Subcutaneous abdominal adipose tissue (tissue), 5 donors: Measurements from ENCODE around the gene FAM124A.

Experiments
- H3K27ac ChIP-seq: one replicate; pipeline ENCODE4 v1.7.0; 2013; ENCODE audit warnings: low read depth, mild to moderate bottlenecking, inconsistent platforms, low read length, moderate library complexity
- H3K27me3 ChIP-seq, 5 donors: one replicate each; pipeline ENCODE4 v1.7.0; 2013; ENCODE audit warnings: low read length in 5 of 5, inconsistent platforms in 1 of 5; ENCODE audit not compliant: control insufficient read depth in 5 of 5, insufficient read depth in 4 of 5
- H3K36me3 ChIP-seq, 5 donors: one replicate each; pipeline ENCODE4 v1.7.0; 2013; ENCODE audit warnings: low read length in 5 of 5; ENCODE audit not compliant: control insufficient read depth in 5 of 5, insufficient read depth in 5 of 5
- H3K4me1 ChIP-seq, 5 donors: one replicate each; pipeline ENCODE4 v1.7.0; 2013; ENCODE audit warnings: low read length in 5 of 5, mild to moderate bottlenecking in 3 of 5, moderate library complexity in 1 of 5; ENCODE audit not compliant: control insufficient read depth in 5 of 5, insufficient read depth in 5 of 5
- H3K4me3 ChIP-seq, 5 donors: one replicate each; pipeline ENCODE4 v1.7.0; 2013; ENCODE audit warnings: low read length in 5 of 5, low read depth in 1 of 5
- H3K9ac ChIP-seq, 5 donors: one replicate each; pipeline ENCODE4 v1.7.0; 2013; ENCODE audit warnings: low read length in 5 of 5, mild to moderate bottlenecking in 4 of 5, moderate library complexity in 3 of 5
- H3K9me3 ChIP-seq, 5 donors: one replicate each; pipeline ENCODE4 v1.7.0; 2013; ENCODE audit warnings: low read length in 5 of 5; ENCODE audit not compliant: control insufficient read depth in 5 of 5
- donor health status: healthy.
- donor health status: healthy.
- donor health status: healthy.
- donor health status: healthy.
- donor health status: healthy.

The FAM124A gene

DNA sequence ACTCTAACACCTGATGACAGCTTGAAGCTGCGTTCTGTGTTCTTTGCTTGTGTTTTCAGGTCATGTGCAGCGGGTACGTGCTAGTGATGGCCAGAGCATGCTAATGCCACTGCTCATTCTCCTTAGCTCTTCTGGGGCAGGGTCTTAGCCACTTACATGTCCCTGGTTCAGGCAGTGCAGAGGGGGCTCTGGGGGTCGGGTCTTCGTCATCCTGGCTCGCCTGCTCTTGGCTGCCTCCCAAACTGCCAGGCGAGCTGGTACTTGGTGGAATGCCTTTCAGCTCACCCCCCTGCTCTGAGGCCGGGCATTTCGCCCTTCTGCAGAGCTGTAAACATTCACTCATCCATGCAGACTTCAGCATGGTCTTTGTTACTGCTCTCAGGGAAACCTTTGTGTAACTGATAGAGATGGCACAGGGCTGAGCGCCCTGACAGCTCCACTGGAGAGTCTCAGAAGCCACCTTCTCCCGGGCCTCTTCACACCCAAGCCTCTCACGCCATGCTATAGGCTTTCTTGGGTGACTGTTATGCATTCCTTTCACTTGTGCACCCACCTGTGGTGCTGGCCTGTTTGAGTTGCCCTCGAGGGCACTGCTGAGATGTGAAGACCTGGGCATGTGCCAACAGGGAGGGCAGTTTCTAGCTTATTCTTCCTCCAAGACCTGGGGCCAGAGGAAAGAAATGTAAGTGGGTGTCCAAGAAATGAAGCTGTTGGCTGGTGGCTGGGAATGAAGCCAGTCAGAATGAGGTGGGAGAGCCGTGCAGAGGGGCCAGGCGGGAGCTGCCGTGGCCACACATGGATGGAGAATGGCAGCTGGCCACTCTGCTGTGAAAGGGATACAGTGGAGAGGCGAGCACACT, 24.4 kb downstream of the FAM124A start:
- peaks cover 0 to 3% (median 2%) of the 10 kb centered on the region in 5 donors for H3K36me3 ChIP-seq
- H3K9me3 ChIP-seq: no peaks in the 10 kb centered on the region
- H3K9ac ChIP-seq: no peak overlapping the region
- no peaks in the 10 kb centered on the region for H3K27me3 ChIP-seq
- peaks cover 0 to 6% (median 0%) of the 10 kb centered on the region in 5 donors for H3K4me1 ChIP-seq
- H3K4me3 ChIP-seq: no peak overlapping the region
- no peak overlapping the region for H3K27ac ChIP-seq

DNA sequence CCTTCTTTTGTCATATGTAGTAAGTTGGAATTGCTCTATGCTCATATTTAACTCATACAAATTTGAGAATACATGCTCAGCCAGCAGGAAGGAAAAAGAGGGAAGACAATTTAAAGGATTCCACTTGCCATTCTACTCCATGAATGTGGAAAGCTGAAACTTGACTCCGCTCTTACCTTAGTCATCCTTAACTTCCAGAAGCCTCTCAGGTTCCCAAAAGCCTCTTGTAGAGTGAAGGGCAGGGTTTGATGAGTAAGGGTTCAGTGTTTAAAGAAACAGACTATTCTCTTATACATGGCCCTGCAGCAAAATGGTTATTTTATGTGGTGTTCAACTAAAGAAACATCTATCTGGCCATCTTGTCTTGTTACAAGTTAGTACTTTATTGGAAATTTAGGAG, 27.1 kb downstream of the FAM124A start:
- no peak overlapping the region for H3K27ac ChIP-seq
- H3K9ac ChIP-seq: no peak overlapping the region
- peaks cover 0 to 6% (median 3%) of the 10 kb centered on the region in 5 donors for H3K4me1 ChIP-seq
- H3K4me3 ChIP-seq: no peak overlapping the region
- no peaks in the 10 kb centered on the region for H3K9me3 ChIP-seq
- H3K36me3 ChIP-seq: peaks cover 0 to 9% (median 8%) of the 10 kb centered on the region in 5 donors
- H3K27me3 ChIP-seq: no peaks in the 10 kb centered on the region

DNA sequence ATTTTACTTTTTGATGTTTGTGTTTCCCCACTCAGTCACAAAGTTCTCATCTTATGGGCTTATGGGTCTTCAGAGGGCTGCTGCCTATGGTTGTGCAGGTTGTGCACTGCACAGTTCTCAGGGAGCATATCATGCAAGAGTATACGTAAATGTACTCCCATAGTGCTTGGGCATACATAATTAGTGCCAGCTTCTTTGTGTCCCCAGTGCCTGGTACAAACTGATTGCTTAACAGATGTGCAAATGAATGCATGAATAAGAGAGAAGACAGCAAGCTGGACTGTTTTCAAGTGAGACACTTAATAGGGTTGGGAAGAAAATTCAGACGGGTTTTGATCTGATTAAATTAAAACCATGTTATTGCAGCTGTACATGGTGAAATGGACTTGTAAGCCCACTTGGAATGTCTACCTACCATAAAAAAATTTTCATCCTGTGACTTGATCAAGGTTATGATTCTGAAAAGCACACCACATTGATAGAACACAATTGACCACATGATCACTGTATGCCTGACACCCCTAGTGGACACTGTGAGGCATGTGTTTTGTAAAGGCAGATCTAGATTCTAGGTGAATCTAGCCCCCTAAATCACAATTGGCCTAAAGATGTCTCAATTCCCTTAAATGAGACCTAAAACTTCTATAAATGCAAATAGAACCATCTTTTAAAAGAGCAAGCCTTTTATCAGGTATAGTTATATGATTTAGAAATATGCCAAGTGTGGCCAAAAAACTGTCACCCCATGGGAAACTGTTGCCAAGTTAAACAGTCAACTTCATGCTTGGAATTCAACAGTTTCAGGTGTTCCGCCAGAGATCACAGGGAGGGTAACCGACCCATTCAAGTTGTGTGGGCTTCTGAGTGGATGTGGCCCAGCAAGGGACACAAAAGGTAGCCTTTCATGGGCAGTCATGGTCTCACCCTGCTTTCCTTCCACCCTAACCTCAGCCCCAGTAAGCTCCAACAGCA, 27.9 kb downstream of the FAM124A start:
- H3K9me3 ChIP-seq: no peaks in the 10 kb centered on the region
- peaks cover 0 to 6% (median 3%) of the 10 kb centered on the region in 5 donors for H3K4me1 ChIP-seq
- H3K4me3 ChIP-seq: no peak overlapping the region
- H3K27me3 ChIP-seq: no peaks in the 10 kb centered on the region
- H3K36me3 ChIP-seq: peaks cover 0 to 9% (median 8%) of the 10 kb centered on the region in 5 donors
- no peak overlapping the region for H3K9ac ChIP-seq
- no peak overlapping the region for H3K27ac ChIP-seq

DNA sequence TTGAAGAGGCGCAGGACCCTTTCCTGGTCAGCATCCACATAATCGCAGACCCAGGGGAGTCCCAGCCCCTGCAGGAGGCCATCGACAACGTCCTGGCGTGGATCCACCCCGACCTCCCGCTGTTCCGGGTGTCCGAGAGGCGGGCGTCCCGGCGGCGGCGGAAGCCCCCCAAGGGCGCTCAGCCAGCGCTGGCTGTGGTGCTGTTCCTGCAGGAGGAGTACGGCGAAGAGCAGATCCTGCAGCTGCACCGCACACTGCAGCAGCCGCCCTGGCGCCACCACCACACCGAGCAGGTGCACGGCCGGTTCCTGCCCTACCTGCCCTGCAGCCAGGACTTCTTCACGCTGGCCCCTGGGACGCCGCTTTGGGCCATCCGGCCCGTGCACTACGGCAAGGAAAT, 29.3 kb downstream of the FAM124A start:
- no peaks in the 10 kb centered on the region for H3K9me3 ChIP-seq
- no peak overlapping the region for H3K9ac ChIP-seq
- H3K4me3 ChIP-seq: no peak overlapping the region
- H3K36me3 ChIP-seq: peaks cover 0 to 9% (median 8%) of the 10 kb centered on the region in 5 donors
- no peaks in the 10 kb centered on the region for H3K27me3 ChIP-seq
- H3K4me1 ChIP-seq: peaks cover 0 to 6% (median 3%) of the 10 kb centered on the region in 5 donors
- H3K27ac ChIP-seq: no peak overlapping the region

DNA sequence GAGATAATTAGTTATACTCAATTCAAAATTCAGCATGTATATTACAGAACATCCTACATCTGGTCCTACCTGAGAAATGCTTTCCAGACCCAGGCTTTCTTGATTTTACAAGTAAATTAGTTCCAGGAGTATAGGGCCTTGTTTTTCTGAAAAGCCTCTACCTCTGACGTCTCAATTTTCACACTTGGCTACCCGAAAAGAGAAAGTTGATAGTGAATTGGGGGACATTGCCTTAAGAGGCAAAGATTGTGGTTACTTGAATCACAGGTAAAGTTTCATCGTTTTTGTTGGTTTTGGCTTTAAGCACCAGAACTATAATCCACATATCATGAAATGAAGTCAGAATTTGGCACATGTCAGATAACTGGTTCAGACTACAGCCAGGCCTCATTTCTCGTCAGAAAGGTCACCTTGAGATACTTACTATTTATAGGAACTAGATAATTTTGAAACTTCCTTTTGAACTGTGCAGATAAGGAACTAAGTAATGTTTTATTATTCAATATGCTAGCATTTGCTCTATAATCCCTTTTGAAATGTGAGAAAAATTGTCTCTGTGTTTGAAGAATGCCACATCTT, 30.8 kb downstream of the FAM124A start:
- H3K36me3 ChIP-seq: peaks cover 0 to 13% (median 8%) of the 10 kb centered on the region in 5 donors
- no peak overlapping the region for H3K27ac ChIP-seq
- no peak overlapping the region for H3K9ac ChIP-seq
- peaks cover 0 to 6% (median 3%) of the 10 kb centered on the region in 5 donors for H3K4me1 ChIP-seq
- no peak overlapping the region for H3K4me3 ChIP-seq
- H3K27me3 ChIP-seq: no peaks in the 10 kb centered on the region
- H3K9me3 ChIP-seq: no peaks in the 10 kb centered on the region

DNA sequence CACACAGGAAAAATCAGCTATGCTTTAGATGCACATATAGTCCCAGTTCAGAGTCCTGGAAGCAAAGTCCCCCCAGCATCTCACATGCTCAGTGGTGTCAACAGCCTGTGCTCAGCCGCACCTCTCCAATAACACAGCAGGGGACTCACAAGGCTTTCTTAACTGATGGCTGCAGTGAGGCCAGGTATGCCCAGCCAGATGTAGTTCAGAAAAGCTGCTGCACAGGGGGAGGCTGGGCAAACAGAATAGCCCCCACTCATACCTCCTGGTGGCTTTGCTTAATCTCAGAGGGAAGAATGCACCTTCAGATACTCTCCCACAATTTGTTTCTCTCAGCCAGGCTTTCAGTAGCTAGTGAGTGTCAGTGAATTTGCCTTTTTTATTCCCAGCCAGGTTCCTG, 33.4 kb downstream of the FAM124A start:
- Histone ChIP-seq H3K36me3 (peaks cover 0 to 18% (median 8%) of the 10 kb centered on the region in 5 donors), H3K4me3 (no peak overlapping the region), H3K4me1 (peaks cover 0 to 6% (median 3%) of the 10 kb centered on the region in 5 donors), H3K27me3 (no peaks in the 10 kb centered on the region), H3K9me3 (no peaks in the 10 kb centered on the region), H3K9ac (no peak overlapping the region), H3K27ac (no peak overlapping the region)

DNA sequence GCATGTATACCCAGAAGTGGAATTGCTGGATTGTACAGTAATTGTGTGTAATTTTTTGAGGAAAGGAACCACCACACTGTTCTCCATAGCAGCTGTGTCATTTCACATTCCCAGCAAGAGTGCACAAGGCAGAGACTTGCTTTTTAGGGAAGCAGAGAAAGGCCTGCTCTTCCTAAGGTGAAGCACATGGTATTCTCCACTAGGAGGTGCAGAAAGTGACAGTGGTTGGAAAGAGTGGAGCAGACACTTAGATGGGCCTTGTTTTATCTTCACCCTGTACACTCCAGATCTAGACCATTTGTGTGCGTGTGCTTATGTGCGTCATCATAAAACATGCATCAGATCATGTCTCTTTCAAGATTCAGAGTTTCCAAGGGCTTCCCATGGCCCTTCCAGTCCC, 35.0 kb downstream of the FAM124A start:
- Histone ChIP-seq H3K9me3 (no peaks in the 10 kb centered on the region), H3K27me3 (no peaks in the 10 kb centered on the region), H3K4me3 (no peak overlapping the region), H3K4me1 (peaks cover 0 to 11% (median 3%) of the 10 kb centered on the region in 5 donors), H3K36me3 (peaks cover 0 to 11% (median 3%) of the 10 kb centered on the region in 5 donors), H3K9ac (no peak overlapping the region), H3K27ac (no peak overlapping the region)

DNA sequence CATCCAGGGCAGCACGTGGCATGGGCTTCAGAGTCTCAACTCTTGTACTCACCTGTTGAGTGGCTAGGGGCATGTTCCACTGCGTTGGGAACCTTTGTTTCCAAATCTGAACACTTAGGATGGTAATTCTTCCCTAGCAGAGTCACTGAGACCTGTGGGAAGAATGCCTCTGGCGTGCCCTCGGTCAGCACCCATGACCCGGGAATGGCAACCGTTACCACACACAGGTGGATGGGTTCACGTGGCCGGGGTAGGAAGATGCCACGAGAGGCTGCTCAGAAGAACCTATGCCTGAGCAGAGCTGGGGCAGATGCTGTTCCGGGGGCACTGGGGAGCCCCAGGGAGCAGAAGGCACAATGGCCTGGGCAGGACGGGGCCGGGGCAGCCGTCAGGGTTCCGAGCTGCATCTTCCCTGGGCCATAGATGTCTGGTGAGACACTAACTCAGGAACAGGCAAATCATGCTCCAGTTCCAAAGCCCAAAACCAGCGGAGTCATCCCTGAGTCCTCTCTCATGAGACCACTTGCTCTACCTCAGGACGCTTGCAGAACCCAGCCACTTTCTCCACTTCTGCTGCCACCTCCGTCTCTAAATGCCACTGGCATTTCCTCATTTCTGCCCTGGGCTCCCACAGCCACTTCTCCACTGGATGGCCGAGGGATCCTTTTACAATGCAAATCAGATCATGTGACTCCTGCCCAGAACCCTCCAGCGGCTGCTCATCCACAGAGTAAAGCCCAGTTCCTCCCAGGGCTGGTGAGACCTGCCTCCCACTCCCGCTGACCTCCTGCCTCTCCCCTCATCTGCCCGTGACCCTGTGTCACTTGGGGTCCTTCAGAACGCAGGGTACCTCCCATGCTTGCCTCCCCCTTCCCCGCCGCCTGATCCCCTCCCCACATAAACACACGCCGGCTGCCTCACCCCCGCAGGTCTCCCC, 36.7 kb downstream of the FAM124A start:
- Histone ChIP-seq H3K27me3 (no peaks in the 10 kb centered on the region), H3K4me3 (no peak overlapping the region), H3K36me3 (peaks cover 0 to 10% (median 3%) of the 10 kb centered on the region in 5 donors), H3K9me3 (no peaks in the 10 kb centered on the region), H3K4me1 (peaks cover 0 to 6% (median 5%) of the 10 kb centered on the region in 5 donors), H3K9ac (no peak overlapping the region), H3K27ac (no peak overlapping the region)

DNA sequence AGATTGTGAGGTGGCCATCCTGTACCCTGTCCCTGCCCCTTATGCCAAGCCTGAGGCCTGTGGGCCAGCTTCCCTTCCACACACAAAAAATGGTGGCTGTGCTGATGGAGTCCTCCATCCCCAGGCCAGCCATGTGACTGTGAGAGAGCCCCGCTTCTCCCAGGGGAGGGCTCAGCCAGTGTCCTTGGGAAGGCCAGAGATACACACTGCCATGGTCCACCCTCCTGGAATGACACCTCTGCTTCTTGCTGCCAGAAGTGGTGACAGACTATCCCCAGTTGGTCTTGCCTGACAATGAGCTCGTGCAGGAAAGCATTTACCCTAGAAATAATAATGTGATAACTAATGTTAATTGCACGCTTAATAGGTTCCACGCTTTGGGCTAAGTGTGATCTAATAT, 38.0 kb downstream of the FAM124A start:
- no peak overlapping the region for H3K9ac ChIP-seq
- H3K36me3 ChIP-seq: peaks cover 0 to 10% (median 3%) of the 10 kb centered on the region in 5 donors
- no peaks in the 10 kb centered on the region for H3K27me3 ChIP-seq
- no peak overlapping the region for H3K27ac ChIP-seq
- H3K4me3 ChIP-seq: no peak overlapping the region
- peaks cover 0 to 6% (median 5%) of the 10 kb centered on the region in 5 donors for H3K4me1 ChIP-seq
- H3K9me3 ChIP-seq: no peaks in the 10 kb centered on the region
